ENCODE results near the gene UVRAG. TPM values are rescaled to one million over a fixed set of nuclear protein-coding genes. Genes with fewer than 3 reads are reported as not detected.
A peak's percentile ranks its signal among the peaks of the same experiment; 100 is the strongest.

The UVRAG gene
- total and polyA plus RNA-seq, 2 of the 13 experiments (the other 11 are each of a cell fraction or from before 2014, with no cell fraction given), result 9.7 to 17.3 TPM

- TF ChIP-seq, protein P1, sequence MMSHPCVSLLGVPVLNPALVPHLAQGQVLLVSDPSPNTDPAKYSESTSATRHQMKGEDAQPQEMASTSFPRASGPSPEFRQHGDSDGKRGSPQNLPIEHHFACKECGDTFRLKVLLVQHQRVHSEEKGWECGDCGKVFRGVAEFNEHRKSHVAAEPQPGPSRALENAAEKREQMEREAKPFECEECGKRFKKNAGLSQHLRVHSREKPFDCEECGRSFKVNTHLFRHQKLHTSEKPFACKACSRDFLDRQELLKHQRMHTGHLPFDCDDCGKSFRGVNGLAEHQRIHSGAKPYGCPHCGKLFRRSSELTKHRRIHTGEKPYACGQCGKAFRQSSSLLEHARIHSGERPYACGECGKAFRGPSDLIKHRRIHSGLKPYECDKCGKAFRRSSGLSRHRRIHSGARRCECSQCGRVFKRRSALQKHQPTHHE (CRISPR knock-in tag; IDR thresholded peaks at IDR 0.05; ENCODE audit: borderline replicate concordance), result no peak
- TF ChIP-seq ZNF747 (CRISPR knock-in tag; IDR thresholded peaks at IDR 0.05; ENCODE audit: borderline replicate concordance) (0 out of 2 replicates have a peak, but pooled peaks have one; percentile 27), TAF15 (IDR thresholded peaks at IDR 0.05; ENCODE audit: low read depth, low read length, poor library complexity, severe bottlenecking) (no peak), TSC22D2 (CRISPR knock-in tag; IDR thresholded peaks at IDR 0.05; ENCODE audit: borderline replicate concordance) (no peak), ZBED4 (CRISPR knock-in tag; IDR thresholded peaks at IDR 0.05; ENCODE audit: borderline replicate concordance) (peak; percentile 75; the same call in 1 of the 2 replicates), HOXA5 (CRISPR knock-in tag; IDR thresholded peaks at IDR 0.05) (no peak), FOXA3 (CRISPR knock-in tag; IDR thresholded peaks at IDR 0.05) (0 out of 2 replicates have a peak, but pooled peaks have one; percentile 4), TAF1 (CRISPR knock-in tag; IDR thresholded peaks at IDR 0.05) (peak; percentile 27; the same call in 1 of the 2 replicates), ZNF44 (CRISPR knock-in tag; IDR thresholded peaks at IDR 0.05) (no peak), POLR2G (IDR thresholded peaks at IDR 0.05; ENCODE audit: low read depth, low read length) (peak; percentile 53; the same call in 1 of the 2 replicates), ZSCAN30 (CRISPR knock-in tag; IDR thresholded peaks at IDR 0.05) (no peak), MED13 (CRISPR knock-in tag; IDR thresholded peaks at IDR 0.05) (no peak), SP2 (CRISPR knock-in tag; IDR thresholded peaks at IDR 0.05) (no peak), HNRNPL (IDR thresholded peaks at IDR 0.05; ENCODE audit: low read depth, low read length) (no peak), SOX13 (IDR thresholded peaks at IDR 0.05) (no peak), SOX13 (CRISPR knock-in tag; conservative IDR thresholded peaks at IDR 0.05 in 1 of 2, IDR thresholded peaks at IDR 0.05 in 1 of 2) (peak in 1 of 2 experiments; percentile 8; a peak in 1 of 4 replicates), RAD21 (CRISPR knock-in tag; IDR thresholded peaks at IDR 0.05) (peak; percentile 26; the same call in 1 of the 2 replicates), HOXA3 (CRISPR knock-in tag; IDR thresholded peaks at IDR 0.05) (peak; percentile 55; the same call in 1 of the 2 replicates)
- TF ChIP-seq, protein P2, sequence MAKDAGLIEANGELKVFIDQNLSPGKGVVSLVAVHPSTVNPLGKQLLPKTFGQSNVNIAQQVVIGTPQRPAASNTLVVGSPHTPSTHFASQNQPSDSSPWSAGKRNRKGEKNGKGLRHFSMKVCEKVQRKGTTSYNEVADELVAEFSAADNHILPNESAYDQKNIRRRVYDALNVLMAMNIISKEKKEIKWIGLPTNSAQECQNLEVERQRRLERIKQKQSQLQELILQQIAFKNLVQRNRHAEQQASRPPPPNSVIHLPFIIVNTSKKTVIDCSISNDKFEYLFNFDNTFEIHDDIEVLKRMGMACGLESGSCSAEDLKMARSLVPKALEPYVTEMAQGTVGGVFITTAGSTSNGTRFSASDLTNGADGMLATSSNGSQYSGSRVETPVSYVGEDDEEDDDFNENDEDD (CRISPR knock-in tag; IDR thresholded peaks at IDR 0.05; ENCODE audit: borderline replicate concordance), result peak; percentile 71; the same call in 1 of the 2 replicates
Measured at GRCh38 chr11:75786101-75786736, 28.8 kb upstream of the UVRAG start (continued).

All from HepG2 (cell line).